Tibial artery (tissue), 4 donors: ENCODE results near the gene KIR3DL2.

Experiments
- DNase-seq, 2 donors: peaks; one replicate each; pipeline ENCODE4 v3.0.0-alpha.2; 2019
- H3K27ac ChIP-seq, 2 donors: fragments of 200-600 bp; sonication (generic) in 1 of 2; 1 replicate in 1 of 2; 2 replicates in 1 of 2; pipeline ENCODE4 v1.5.1; 2018 to 2019; ENCODE audit warnings: mild to moderate bottlenecking in 1 of 2
- H3K27me3 ChIP-seq, 2 donors: fragments of 200-600 bp; sonication (generic) in 1 of 2; one replicate each; pipeline versions ENCODE4 v1.5.1 to v1.6.0; 2016 to 2019
- H3K36me3 ChIP-seq, 3 donors: fragments of 200-600 bp; sonication (generic) in 2 of 3; one replicate each; pipeline ENCODE4 v1.5.1; 2016 to 2019; ENCODE audit warnings: mild to moderate bottlenecking in 2 of 3
- H3K4me1 ChIP-seq, 4 donors: fragments of 200-600 bp; sonication (generic) in 2 of 4; 1 replicate in 3 of 4; 2 replicates in 1 of 4; pipeline ENCODE4 v1.5.1; 2016 to 2019
- H3K4me3 ChIP-seq, 2 donors: fragments of 200-600 bp; sonication (generic) in 1 of 2; 1 replicate in 1 of 2; 2 replicates in 1 of 2; pipeline ENCODE4 v1.5.1; 2018 to 2019; ENCODE audit warnings: mild to moderate bottlenecking in 2 of 2
- H3K9me3 ChIP-seq, 3 donors: fragments of 200-600 bp; sonication (generic) in 1 of 3; one replicate each; pipeline ENCODE4 v1.5.1; 2016 to 2019
- intact Hi-C: fragments of 100-400 bp; cut with DNase I; formaldehyde crosslinking; loops from one replicate; pipeline ENCODE4 v1.15.0; 2023; ENCODE audit warnings: low total_unique reads
- TF ChIP-seq, protein P1 (sequence below), 2 experiments: fragments of 200-600 bp in 1 of 2; fragments of 450-650 bp in 1 of 2; IDR thresholded peaks; one replicate each; pipeline ENCODE4 v1.5.1; 2017 to 2019; ENCODE audit warnings: antibody characterized with exemption in 2 of 2, mild to moderate bottlenecking in 1 of 2, moderate library complexity in 1 of 2

KIR3DL2 gene

DNA sequence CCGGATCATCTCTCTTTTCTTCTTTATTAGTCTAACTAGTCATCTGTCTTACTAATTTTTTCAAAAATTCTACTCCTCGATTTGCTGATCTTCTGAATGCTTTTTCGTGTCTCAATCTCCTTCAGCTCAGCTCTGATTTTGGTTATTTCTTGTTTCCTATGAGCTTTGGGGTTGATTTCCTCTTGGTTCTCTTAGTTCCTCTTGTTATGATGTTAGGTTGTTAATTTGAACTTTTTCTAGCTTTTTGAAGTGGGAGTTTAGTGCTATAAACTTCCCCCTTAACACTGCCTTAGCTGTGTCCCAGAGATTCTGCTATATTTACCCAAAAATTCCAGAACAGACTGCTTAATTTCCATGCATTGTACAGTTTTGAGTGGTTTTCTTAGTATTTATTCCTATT lies 27.2 kb downstream of the KIR3DL2 start:
- Histone ChIP-seq H3K36me3 (no peaks in the 10 kb centered on the region), H3K27me3 (no peaks in the 10 kb centered on the region), H3K27ac (no peak overlapping the region), H3K9me3 (no peaks in the 10 kb centered on the region), H3K4me1 (no peaks in the 10 kb centered on the region), H3K4me3 (no peak overlapping the region)
- no peak for DNase-seq
- TF ChIP-seq, protein P1, sequence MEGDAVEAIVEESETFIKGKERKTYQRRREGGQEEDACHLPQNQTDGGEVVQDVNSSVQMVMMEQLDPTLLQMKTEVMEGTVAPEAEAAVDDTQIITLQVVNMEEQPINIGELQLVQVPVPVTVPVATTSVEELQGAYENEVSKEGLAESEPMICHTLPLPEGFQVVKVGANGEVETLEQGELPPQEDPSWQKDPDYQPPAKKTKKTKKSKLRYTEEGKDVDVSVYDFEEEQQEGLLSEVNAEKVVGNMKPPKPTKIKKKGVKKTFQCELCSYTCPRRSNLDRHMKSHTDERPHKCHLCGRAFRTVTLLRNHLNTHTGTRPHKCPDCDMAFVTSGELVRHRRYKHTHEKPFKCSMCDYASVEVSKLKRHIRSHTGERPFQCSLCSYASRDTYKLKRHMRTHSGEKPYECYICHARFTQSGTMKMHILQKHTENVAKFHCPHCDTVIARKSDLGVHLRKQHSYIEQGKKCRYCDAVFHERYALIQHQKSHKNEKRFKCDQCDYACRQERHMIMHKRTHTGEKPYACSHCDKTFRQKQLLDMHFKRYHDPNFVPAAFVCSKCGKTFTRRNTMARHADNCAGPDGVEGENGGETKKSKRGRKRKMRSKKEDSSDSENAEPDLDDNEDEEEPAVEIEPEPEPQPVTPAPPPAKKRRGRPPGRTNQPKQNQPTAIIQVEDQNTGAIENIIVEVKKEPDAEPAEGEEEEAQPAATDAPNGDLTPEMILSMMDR (IDR thresholded peaks at IDR 0.05): no peak
- intact Hi-C loops: no loop called here

- no peaks in the 10 kb centered on the region for H3K9me3 ChIP-seq
- no peak overlapping the region for H3K4me3 ChIP-seq
- TF ChIP-seq, protein P1 (IDR thresholded peaks at IDR 0.05): no peak
- H3K4me1 ChIP-seq: no peaks in the 10 kb centered on the region
- H3K27ac ChIP-seq: no peak overlapping the region
- DNase-seq: no peak
- no peaks in the 10 kb centered on the region for H3K36me3 ChIP-seq
- intact Hi-C loops: no loop called here
- no peaks in the 10 kb centered on the region for H3K27me3 ChIP-seq
Measured at GRCh38 chr19:54881884-54882283, 31.6 kb downstream of the KIR3DL2 start.

- H3K4me1 ChIP-seq: no peaks in the 10 kb centered on the region
- H3K36me3 ChIP-seq: no peaks in the 10 kb centered on the region
- no peak overlapping the region for H3K27ac ChIP-seq
- TF ChIP-seq, protein P1 (IDR thresholded peaks at IDR 0.05): no peak
- DNase-seq: no peak
- no peaks in the 10 kb centered on the region for H3K9me3 ChIP-seq
- intact Hi-C loops: no loop called here
- no peaks in the 10 kb centered on the region for H3K27me3 ChIP-seq
- no peak overlapping the region for H3K4me3 ChIP-seq
Measured at GRCh38 chr19:54882758-54883157, 32.5 kb downstream of the KIR3DL2 start.

DNA sequence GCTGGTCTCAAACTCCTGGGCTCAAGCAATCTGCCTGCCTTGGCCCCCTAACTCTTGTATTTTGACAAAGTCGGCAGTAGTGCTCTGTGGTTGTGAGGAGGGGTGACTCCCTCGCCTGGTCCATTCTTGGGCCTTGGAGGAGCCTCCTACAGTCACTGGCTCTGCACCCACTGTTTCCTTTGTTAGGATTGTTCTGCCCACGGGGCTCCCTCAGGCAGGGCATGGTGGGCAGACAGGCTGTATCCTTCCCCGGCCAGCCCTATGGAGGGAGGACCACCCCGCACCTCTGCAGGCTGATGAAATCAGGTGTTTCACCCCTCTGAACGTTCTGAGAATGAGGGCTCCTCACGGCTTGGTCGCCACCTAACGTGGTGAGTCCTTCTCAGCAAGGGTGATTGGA lies 33.0 kb downstream of the KIR3DL2 start:
- H3K4me3 ChIP-seq: no peak overlapping the region
- no peaks in the 10 kb centered on the region for H3K4me1 ChIP-seq
- TF ChIP-seq, protein P1 (IDR thresholded peaks at IDR 0.05): no peak
- H3K27me3 ChIP-seq: no peaks in the 10 kb centered on the region
- DNase-seq: no peak
- H3K36me3 ChIP-seq: no peaks in the 10 kb centered on the region
- intact Hi-C loops: no loop called here
- H3K27ac ChIP-seq: no peak overlapping the region
- no peaks in the 10 kb centered on the region for H3K9me3 ChIP-seq

DNA sequence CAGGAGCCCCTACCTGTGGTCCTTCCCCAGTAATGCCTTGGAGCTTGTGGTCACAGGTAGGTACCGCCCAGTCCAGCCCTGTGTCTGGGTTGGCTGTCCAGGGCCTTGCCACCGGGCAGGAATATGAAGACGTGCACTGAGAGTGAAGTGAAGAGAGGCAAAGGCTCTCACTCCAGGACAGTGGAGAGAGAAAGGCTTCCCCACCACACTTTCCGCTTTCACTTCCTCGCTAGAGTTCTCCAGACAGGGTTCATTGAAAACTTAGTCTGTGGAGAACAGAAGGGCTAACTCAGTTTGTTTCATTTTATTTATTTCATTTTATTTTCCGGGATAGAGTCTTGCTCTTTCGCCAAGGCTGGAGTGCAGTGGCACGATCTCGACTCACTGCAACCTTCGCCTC lies 38.0 kb downstream of the KIR3DL2 start:
- Histone ChIP-seq H3K4me3 (no peak overlapping the region), H3K27ac (no peak overlapping the region), H3K9me3 (no peaks in the 10 kb centered on the region), H3K4me1 (no peaks in the 10 kb centered on the region), H3K36me3 (no peaks in the 10 kb centered on the region), H3K27me3 (no peaks in the 10 kb centered on the region)
- no peak for DNase-seq
- intact Hi-C loops: no loop called here
- TF ChIP-seq, protein P1 (IDR thresholded peaks at IDR 0.05): no peak

DNA sequence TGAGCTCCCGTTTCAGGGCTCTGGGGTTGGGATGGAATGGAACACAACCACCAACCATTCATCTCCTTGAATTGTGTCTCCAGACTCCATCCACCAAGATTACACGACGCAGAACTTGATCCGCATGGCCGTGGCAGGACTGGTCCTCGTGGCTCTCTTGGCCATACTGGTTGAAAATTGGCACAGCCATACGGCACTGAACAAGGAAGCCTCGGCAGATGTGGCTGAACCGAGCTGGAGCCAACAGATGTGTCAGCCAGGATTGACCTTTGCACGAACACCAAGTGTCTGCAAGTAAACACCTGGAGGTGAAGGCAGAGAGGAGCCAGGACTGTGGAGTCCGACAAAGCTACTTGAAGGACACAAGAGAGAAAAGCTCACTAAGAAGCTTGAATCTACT lies 39.3 kb downstream of the KIR3DL2 start:
- Histone ChIP-seq H3K27me3 (no peaks in the 10 kb centered on the region), H3K9me3 (no peaks in the 10 kb centered on the region), H3K4me1 (no peaks in the 10 kb centered on the region), H3K36me3 (no peaks in the 10 kb centered on the region), H3K4me3 (no peak overlapping the region), H3K27ac (no peak overlapping the region)
- intact Hi-C loops: no loop called here
- no peak for DNase-seq
- TF ChIP-seq, protein P1 (IDR thresholded peaks at IDR 0.05): no peak
